HG02642 (cell line): Measurements from ENCODE around the gene PPP1R37.

Experiments
- ATAC-seq: cut with Tn5 transposase; IDR thresholded peaks from one replicate; pipeline ENCODE4 v1.9.1; 2021; ENCODE audit warnings: mild to moderate bottlenecking; ENCODE audit not compliant: unreplicated experiment, poor library complexity

PPP1R37 gene

GRCh38 chr19:45150180-45150579, 57.2 kb downstream of the PPP1R37 start:
- ATAC-seq: no peak

GRCh38 chr19:45150751-45151281, 57.8 kb downstream of the PPP1R37 start:
- no peak for ATAC-seq

GRCh38 chr19:45151320-45151719, 58.3 kb downstream of the PPP1R37 start:
- no peak for ATAC-seq

GRCh38 chr19:45151821-45152503, 59.0 kb downstream of the PPP1R37 start:
- ATAC-seq: no peak

GRCh38 chr19:45152504-45153338, 59.7 kb downstream of the PPP1R37 start:
- no peak for ATAC-seq

GRCh38 chr19:45153339-45154063, 60.5 kb downstream of the PPP1R37 start:
- no peak for ATAC-seq

GRCh38 chr19:45154064-45154827, 61.3 kb downstream of the PPP1R37 start:
- ATAC-seq: no peak

- no peak for ATAC-seq
Observed at GRCh38 chr19:45156011-45156630, 63.1 kb downstream of the PPP1R37 start.

GRCh38 chr19:45156751-45157150, 63.8 kb downstream of the PPP1R37 start:
- ATAC-seq: no peak

- no peak for ATAC-seq
Observed at GRCh38 chr19:45158503-45159209, 65.7 kb downstream of the PPP1R37 start.

GRCh38 chr19:45159210-45159970, 66.4 kb downstream of the PPP1R37 start:
- no peak for ATAC-seq

GRCh38 chr19:45159971-45160324, 67.0 kb downstream of the PPP1R37 start:
- ATAC-seq: no peak

- no peak for ATAC-seq
Observed at GRCh38 chr19:45160870-45161737, 68.1 kb downstream of the PPP1R37 start, which contains the start of gene NKPD1. Gene NKPD1, minus strand, starts transcription at chr19:45160982. Its CDS starts 832 bp downstream, at chr19:45160150.

GRCh38 chr19:45161738-45162607, 69.0 kb downstream of the PPP1R37 start:
- ATAC-seq: no peak

GRCh38 chr19:45162608-45163143, 69.7 kb downstream of the PPP1R37 start:
- ATAC-seq: no peak

- no peak for ATAC-seq
Observed at GRCh38 chr19:45163156-45163555, 70.2 kb downstream of the PPP1R37 start.
